Trophoblast cell (in vitro differentiated cells and primary cell): Measurements from ENCODE around the gene AK3.
"Not testable (repeated sequence)": the region's sequence is repeated elsewhere in the genome, so short reads cannot be mapped to it uniquely, and the experiment has no call there.

Experiments used
- DNase-seq, 2 donors: peaks; one replicate each; pipeline ENCODE4 v3.0.0-alpha.2; 2016
- H2AFZ ChIP-seq: 2 replicates; pipeline ENCODE4 v1.6.1; 2013; ENCODE audit warnings: low read length, moderate library complexity, mild to moderate bottlenecking; ENCODE audit not compliant: insufficient read depth, poor library complexity
- H2AK5ac ChIP-seq: 2 replicates; pipeline ENCODE4 v1.6.1; 2013; ENCODE audit warnings: mild to moderate bottlenecking, low read length
- H2BK120ac ChIP-seq: 2 replicates; pipeline ENCODE4 v1.6.1; 2013; ENCODE audit warnings: low read length, mild to moderate bottlenecking, moderate library complexity; ENCODE audit not compliant: insufficient read depth, poor library complexity
- H2BK12ac ChIP-seq: 2 replicates; pipeline ENCODE4 v1.6.1; 2013; ENCODE audit warnings: mild to moderate bottlenecking, low read length, moderate library complexity
- H2BK5ac ChIP-seq: 2 replicates; pipeline ENCODE4 v1.6.1; 2013; ENCODE audit warnings: low read length, low read depth, moderate library complexity, mild to moderate bottlenecking; ENCODE audit not compliant: poor library complexity
- H3K14ac ChIP-seq: 2 replicates; pipeline ENCODE4 v1.6.1; 2013; ENCODE audit warnings: mild to moderate bottlenecking, low read length
- H3K18ac ChIP-seq: 2 replicates; pipeline ENCODE4 v1.6.1; 2013; ENCODE audit warnings: mild to moderate bottlenecking, low read length
- H3K23ac ChIP-seq: 2 replicates; pipeline ENCODE4 v1.6.1; 2013; ENCODE audit warnings: low read length
- H3K27ac ChIP-seq: 2 replicates; pipeline ENCODE4 v1.5.1; 2013; ENCODE audit warnings: low read depth, mild to moderate bottlenecking, inconsistent platforms, low read length, moderate library complexity
- H3K27me3 ChIP-seq: 2 replicates; pipeline ENCODE4 v1.6.1; 2013; ENCODE audit warnings: inconsistent platforms, mild to moderate bottlenecking, low read length, moderate library complexity; ENCODE audit not compliant: insufficient read depth
- H3K36me3 ChIP-seq, 2 experiments: 1 replicate in 1 of 2; 2 replicates in 1 of 2; pipeline ENCODE4 v1.6.1; 2013; ENCODE audit warnings: low read length in 2 of 2, mild to moderate bottlenecking in 2 of 2, moderate library complexity in 1 of 2; ENCODE audit not compliant: insufficient read depth in 2 of 2, control insufficient read depth in 1 of 2
- H3K4ac ChIP-seq: 2 replicates; pipeline ENCODE4 v1.6.1; 2013; ENCODE audit warnings: low read depth, mild to moderate bottlenecking, low read length, moderate library complexity
- H3K4me1 ChIP-seq, 2 experiments: 1 replicate in 1 of 2; 2 replicates in 1 of 2; pipeline ENCODE4 v1.6.1; 2013; ENCODE audit warnings: low read length in 2 of 2, mild to moderate bottlenecking in 2 of 2, moderate library complexity in 1 of 2; ENCODE audit not compliant: insufficient read depth in 2 of 2, control insufficient read depth in 1 of 2
- H3K4me2 ChIP-seq: 2 replicates; pipeline ENCODE4 v1.6.1; 2013; ENCODE audit warnings: inconsistent platforms, mild to moderate bottlenecking, low read length, moderate library complexity
- H3K4me3 ChIP-seq: 2 replicates; pipeline ENCODE4 v1.5.1; 2013; ENCODE audit warnings: mild to moderate bottlenecking, low read depth, low read length, inconsistent platforms
- H3K79me1 ChIP-seq: one replicate; pipeline ENCODE4 v1.6.1; 2013; ENCODE audit warnings: low read length
- H3K79me2 ChIP-seq: 2 replicates; pipeline ENCODE4 v1.6.1; 2013; ENCODE audit warnings: low read length, mild to moderate bottlenecking; ENCODE audit not compliant: control insufficient read depth, insufficient read depth, poor library complexity
- H3K9ac ChIP-seq: 2 replicates; pipeline ENCODE4 v1.6.1; 2013; ENCODE audit warnings: mild to moderate bottlenecking, low read length
- H3K9me3 ChIP-seq: 2 replicates; pipeline ENCODE4 v1.6.1; 2013; ENCODE audit warnings: low read depth, mild to moderate bottlenecking, control low read depth, inconsistent platforms, low read length; ENCODE audit not compliant: insufficient read depth
- H4K12ac ChIP-seq: 2 replicates; pipeline ENCODE4 v1.6.1; 2013; ENCODE audit warnings: low read depth, mild to moderate bottlenecking, low read length, moderate library complexity
- H4K8ac ChIP-seq: 2 replicates; pipeline ENCODE4 v1.6.1; 2013; ENCODE audit warnings: low read depth, mild to moderate bottlenecking, low read length, moderate library complexity
- H4K91ac ChIP-seq: one replicate; pipeline ENCODE4 v1.6.1; 2013; ENCODE audit warnings: low read depth, mild to moderate bottlenecking, low read length, moderate library complexity
- WGBS: extraction: QIAGEN DNeasy Blood & Tissue Kit; methylation state at CpG from one replicate; pipeline ENCODE4 v1.1.7; 2013; ENCODE audit warnings: missing lambda C conversion rate; ENCODE audit not compliant: insufficient read length, insufficient coverage; ENCODE audit errors: extremely low coverage; 5-methylcytosine and 5-hydroxymethylcytosine counted together

AK3 gene

GRCh38 chr9:4662108-4662988, 78.7 kb downstream of the AK3 start, which contains the start of gene PLPP6:
Gene PLPP6, plus strand, starts transcription at chr9:4662294. Its CDS starts 82 bp downstream, at chr9:4662376.
- peak within 1 kb of the TSS; percentile 75 for H3K4ac ChIP-seq
- H3K9ac ChIP-seq, result peak within 1 kb of the TSS; percentile 85
- peak within 1 kb of the TSS; percentile 83 for H4K91ac ChIP-seq
- H3K27me3 ChIP-seq, result no peaks in the 10 kb centered on the region
- no peaks in the 10 kb centered on the region for H3K36me3 ChIP-seq
- peak within 1 kb of the TSS; percentile 96 for H3K4me3 ChIP-seq
- H3K9me3 ChIP-seq, result no peaks in the 10 kb centered on the region
- no CpG with 5 or more reads among the region's 70 CpGs for WGBS
- peaks cover 5% of the 10 kb centered on the region for H3K79me1 ChIP-seq
- H4K12ac ChIP-seq, result peak within 1 kb of the TSS; percentile 91
- peak within 1 kb of the TSS; percentile 45 for H3K27ac ChIP-seq
- peaks cover 7 to 8% of the 10 kb centered on the region in 2 experiments for H3K4me1 ChIP-seq
- peak within 1 kb of the TSS; percentile 81 for H3K4me2 ChIP-seq
- DNase-seq, result peak; percentile 92 to 94
- peak within 1 kb of the TSS; percentile 81 for H3K14ac ChIP-seq
- H3K79me2 ChIP-seq, result peaks cover 6% of the 10 kb centered on the region
- peak within 1 kb of the TSS; percentile 46 for H2BK5ac ChIP-seq
- no peak within 1 kb of the TSS for H3K23ac ChIP-seq
- H2BK12ac ChIP-seq, result no peak within 1 kb of the TSS
- H4K8ac ChIP-seq, result peak within 1 kb of the TSS; percentile 96
- peak within 1 kb of the TSS; percentile 84 for H2AFZ ChIP-seq
- peak within 1 kb of the TSS; percentile 73 for H3K18ac ChIP-seq
- H2BK120ac ChIP-seq, result peak within 1 kb of the TSS; percentile 86
- H2AK5ac ChIP-seq, result no peak within 1 kb of the TSS

GRCh38 chr9:4661611-4662010, 79.4 kb downstream of the AK3 start:
- Histone ChIP-seq H3K4ac (no peak overlapping the region), H2AK5ac (no peak overlapping the region), H3K4me3 (no peak overlapping the region), H2BK5ac (no peak overlapping the region), H3K27me3 (no peaks in the 10 kb centered on the region), H3K9ac (no peak overlapping the region), H3K4me1 (peaks cover 7 to 8% of the 10 kb centered on the region in 2 experiments), H3K4me2 (peak overlapping the region; percentile 81), H3K79me1 (peaks cover 5% of the 10 kb centered on the region), H2AFZ (no peak overlapping the region), H3K23ac (no peak overlapping the region), H3K14ac (no peak overlapping the region), H2BK12ac (no peak overlapping the region), H3K18ac (no peak overlapping the region), H2BK120ac (no peak overlapping the region), H4K91ac (no peak overlapping the region), H3K79me2 (peaks cover 6% of the 10 kb centered on the region), H4K12ac (no peak overlapping the region), H3K27ac (no peak overlapping the region), H3K9me3 (no peaks in the 10 kb centered on the region), H3K36me3 (no peaks in the 10 kb centered on the region), H4K8ac (no peak overlapping the region)
- WGBS, result no CpG with 5 or more reads among the region's 5 CpGs
- peak; percentile 34 to 72 for DNase-seq

GRCh38 chr9:4661165-4661564, 79.8 kb downstream of the AK3 start:
- Histone ChIP-seq H2AFZ (no peak overlapping the region), H3K27me3 (no peaks in the 10 kb centered on the region), H3K4ac (no peak overlapping the region), H3K4me3 (no peak overlapping the region), H2BK5ac (no peak overlapping the region), H4K91ac (no peak overlapping the region), H3K36me3 (no peaks in the 10 kb centered on the region), H4K12ac (no peak overlapping the region), H3K79me1 (peaks cover 5% of the 10 kb centered on the region), H3K79me2 (peaks cover 5% of the 10 kb centered on the region), H3K4me1 (peaks cover 7 to 8% of the 10 kb centered on the region in 2 experiments), H2AK5ac (no peak overlapping the region), H2BK120ac (no peak overlapping the region), H3K18ac (no peak overlapping the region), H3K9me3 (no peaks in the 10 kb centered on the region), H4K8ac (no peak overlapping the region), H3K27ac (no peak overlapping the region), H3K14ac (no peak overlapping the region), H3K23ac (no peak overlapping the region), H3K4me2 (no peak overlapping the region), H3K9ac (no peak overlapping the region), H2BK12ac (no peak overlapping the region)
- peak; percentile 35 to 89 for DNase-seq
- WGBS, result no CpG with 5 or more reads among the region's 1 CpG

GRCh38 chr9:4660665-4661064, 80.3 kb downstream of the AK3 start:
- not testable (repeated sequence) for H2BK5ac ChIP-seq, H2AK5ac ChIP-seq, H3K36me3 ChIP-seq, H2BK12ac ChIP-seq, H4K8ac ChIP-seq, H3K27me3 ChIP-seq, H3K79me1 ChIP-seq, H3K4ac ChIP-seq, H3K79me2 ChIP-seq, H3K9ac ChIP-seq, H3K4me2 ChIP-seq, H4K91ac ChIP-seq, H3K9me3 ChIP-seq, H3K27ac ChIP-seq, H3K23ac ChIP-seq, H4K12ac ChIP-seq, DNase-seq, H2BK120ac ChIP-seq, H2AFZ ChIP-seq, H3K4me1 ChIP-seq, H3K4me3 ChIP-seq, H3K14ac ChIP-seq, H3K18ac ChIP-seq
- WGBS, result no CpG with 5 or more reads among the region's 5 CpGs
